WTC11 (cell line): ENCODE measurements around the gene MALT1. TPM values are rescaled to one million over a fixed set of nuclear protein-coding genes. Genes with fewer than 3 reads are reported as not detected.

Experiments used
- ATAC-seq: fragments of 200-7000 bp; cut with Tn5 transposase; 2 replicates; pipeline ENCODE4 v1.10.0; 2021; ENCODE audit warnings: mild to moderate bottlenecking, moderate library complexity
- CTCF ChIA-PET: fragments of 300-600 bp; sonication (Branson Sonifier 250); formaldehyde crosslinking; loops from one replicate; lab custom pipeline; 2021; ENCODE audit warnings: antibody characterized with exemption; lab: Charles Lee
- POLR2A ChIA-PET: fragments of 350-600 bp; sonication (Branson Sonifier 250); formaldehyde crosslinking; loops from one replicate; lab custom pipeline; 2021; ENCODE audit warnings: antibody characterized with exemption; lab: Charles Lee
- DNase-seq: peaks from one replicate; pipeline ENCODE4 v3.0.0; 2021; ENCODE audit warnings: low spot score
- H3K27ac Mint-ChIP-seq: 2 replicates; pipeline ENCODE4 v1.8.0; 2021; ENCODE audit warnings: mixed read lengths
- H3K27me3 Mint-ChIP-seq: 2 replicates; pipeline ENCODE4 v1.8.0; 2021; ENCODE audit warnings: low read depth, mild to moderate bottlenecking, moderate library complexity, mixed read lengths
- H3K36me3 Mint-ChIP-seq: 2 replicates; pipeline ENCODE4 v1.8.0; 2021; ENCODE audit warnings: mixed read lengths
- H3K4me1 Mint-ChIP-seq: 2 replicates; pipeline ENCODE4 v1.8.0; 2022; ENCODE audit warnings: mixed read lengths
- H3K4me3 Mint-ChIP-seq: 2 replicates; pipeline ENCODE4 v1.8.0; 2021; ENCODE audit warnings: mild to moderate bottlenecking, moderate library complexity, mixed read lengths
- H3K9me3 Mint-ChIP-seq: 2 replicates; pipeline ENCODE4 v1.8.0; 2021; ENCODE audit warnings: mixed read lengths
- ATF2 ChIP-seq: sonication (generic); formaldehyde crosslinking; IDR thresholded peaks from 2 replicates; pipeline ENCODE4 v1.8.1; 2022; ENCODE audit warnings: low read depth, missing genetic modification reagents, borderline replicate concordance
- CBFB ChIP-seq: sonication (generic); formaldehyde crosslinking; IDR thresholded peaks from 2 replicates; pipeline ENCODE4 v1.8.1; 2022; ENCODE audit warnings: mild to moderate bottlenecking, low read depth, missing genetic modification reagents
- CTCF ChIP-seq: fragments of 200-600 bp; IDR thresholded peaks from 2 replicates; pipeline ENCODE4 v1.8.0; 2022; ENCODE audit warnings: antibody characterized with exemption
- ESRRA ChIP-seq: sonication (generic); formaldehyde crosslinking; IDR thresholded peaks from 2 replicates; pipeline ENCODE4 v1.8.1; 2022; ENCODE audit warnings: mild to moderate bottlenecking, missing genetic modification reagents, borderline replicate concordance
- GTF2I ChIP-seq: fragments of 250-450 bp; sonication (Bioruptor Pico); conservative IDR thresholded peaks from 2 replicates; pipeline ENCODE4 v1.4.0; 2021; ENCODE audit warnings: mild to moderate bottlenecking
- IRF1 ChIP-seq: sonication (generic); formaldehyde crosslinking; IDR thresholded peaks from 2 replicates; pipeline ENCODE4 v1.8.0; 2023; ENCODE audit warnings: missing genetic modification reagents
- MXD4 ChIP-seq: fragments of 250-450 bp; sonication (Bioruptor Pico); IDR thresholded peaks from 2 replicates; pipeline ENCODE4 v1.8.0; 2021; ENCODE audit warnings: mild to moderate bottlenecking, moderate library complexity, borderline replicate concordance
- NFE2L1 ChIP-seq: sonication (generic); formaldehyde crosslinking; IDR thresholded peaks from 2 replicates; pipeline ENCODE4 v1.8.1; 2023; ENCODE audit warnings: missing genetic modification reagents
- OVOL2 ChIP-seq: fragments of 250-450 bp; sonication (Bioruptor Pico); IDR thresholded peaks from 2 replicates; pipeline ENCODE4 v1.9.0; 2021; ENCODE audit warnings: mild to moderate bottlenecking, borderline replicate concordance
- PREB ChIP-seq: sonication (generic); formaldehyde crosslinking; IDR thresholded peaks from 2 replicates; pipeline ENCODE4 v1.8.1; 2022; ENCODE audit warnings: mild to moderate bottlenecking, missing genetic modification reagents, moderate library complexity, borderline replicate concordance
- RORB ChIP-seq: fragments of 250-450 bp; sonication (Bioruptor Pico); IDR thresholded peaks from 2 replicates; pipeline ENCODE4 v1.9.0; 2021; ENCODE audit warnings: mild to moderate bottlenecking
- SMAD3 ChIP-seq: sonication (generic); formaldehyde crosslinking; IDR thresholded peaks from 2 replicates; pipeline ENCODE4 v1.8.0; 2022; ENCODE audit warnings: missing genetic modification reagents, mild to moderate bottlenecking, borderline replicate concordance
- TEAD4 ChIP-seq: sonication (generic); formaldehyde crosslinking; IDR thresholded peaks from 2 replicates; pipeline ENCODE4 v1.8.0; 2022; ENCODE audit warnings: mild to moderate bottlenecking, missing genetic modification reagents
- USF1 ChIP-seq: sonication (generic); formaldehyde crosslinking; IDR thresholded peaks from 2 replicates; pipeline ENCODE4 v1.8.0; 2022; ENCODE audit warnings: mild to moderate bottlenecking, missing genetic modification reagents
- ZMAT4 ChIP-seq: fragments of 250-450 bp; sonication (Bioruptor Pico); IDR thresholded peaks from 2 replicates; pipeline ENCODE4 v1.9.0; 2021; ENCODE audit warnings: mild to moderate bottlenecking
- ZNF423 ChIP-seq: fragments of 250-450 bp; sonication (Bioruptor Pico); IDR thresholded peaks from 2 replicates; pipeline ENCODE4 v2.1.2; 2022; ENCODE audit warnings: mild to moderate bottlenecking, moderate library complexity
- ZNF532 ChIP-seq: fragments of 250-450 bp; sonication (Bioruptor Pico); IDR thresholded peaks from 2 replicates; pipeline ENCODE4 v1.9.0; 2021; ENCODE audit warnings: mild to moderate bottlenecking, borderline replicate concordance
- total RNA-seq: library from RNA; stranded (reverse); gene quantifications from 3 replicates; pipeline ENCODE4 v1.2.3, GENCODE V29; 2021

Gene MALT1
- total RNA-seq, 1 experiment from 2014 or later, result 13.2 TPM

- TF ChIP-seq IRF1 (CRISPR knock-in tag), result no peak
Observed at GRCh38 chr18:58692422-58693185, 21.3 kb downstream of the MALT1 start (continued).

GRCh38 chr18:58694221-58694620 lies 23.0 kb downstream of the MALT1 start:
- Mint-ChIP-seq H3K27ac (no peak overlapping the region), H3K9me3 (peaks cover 11% of the 10 kb centered on the region), H3K4me1 (peaks cover 9% of the 10 kb centered on the region), H3K36me3 (peaks cover 26% of the 10 kb centered on the region), H3K4me3 (no peak overlapping the region), H3K27me3 (no peaks in the 10 kb centered on the region)
- ATAC-seq (no peak), DNase-seq (no peak)
- POLR2A ChIA-PET, result no interaction called here
- TF ChIP-seq RORB (no peak), CTCF (no peak), SMAD3 (no peak), GTF2I (CRISPR knock-in tag) (no peak), ZMAT4 (CRISPR knock-in tag) (no peak), TEAD4 (no peak), PREB (CRISPR knock-in tag) (no peak), ZNF532 (CRISPR knock-in tag) (no peak), ZNF423 (CRISPR knock-in tag) (no peak), MXD4 (CRISPR knock-in tag) (no peak), CBFB (CRISPR knock-in tag) (no peak), USF1 (CRISPR knock-in tag) (no peak), NFE2L1 (CRISPR knock-in tag) (no peak), OVOL2 (CRISPR knock-in tag) (no peak), ATF2 (CRISPR knock-in tag) (no peak), ESRRA (CRISPR knock-in tag) (no peak)
- CTCF ChIA-PET, result no interaction called here
